ENCODE results near the gene GRIN3B.

GRIN3B gene

GRCh38 chr19:982567-983170 is 17.6 kb upstream of the GRIN3B start (continued):
- no peak for TF ChIP-seq ZFP69B (tag by site-specific recombination; IDR thresholded peaks at IDR 0.05)
- no peak for TF ChIP-seq ZNF26 (tag by site-specific recombination; IDR thresholded peaks at IDR 0.05)
- no peak for TF ChIP-seq ZNF121 (tag by site-specific recombination; IDR thresholded peaks at IDR 0.05)
- no peak for TF ChIP-seq ZNF548 (tag by site-specific recombination; IDR thresholded peaks at IDR 0.05)
- TF ChIP-seq ZBTB11 (tag by site-specific recombination; conservative IDR thresholded peaks at IDR 0.05; ENCODE audit: low read depth), result 0 out of 2 replicates have a peak, but pooled peaks have one; percentile 18
- no peak for TF ChIP-seq PRDM1 (tag by site-specific recombination; IDR thresholded peaks at IDR 0.05)
- no peak for TF ChIP-seq INSM2 (tag by site-specific recombination; IDR thresholded peaks at IDR 0.05)
- TF ChIP-seq ZNF610 (tag by site-specific recombination; IDR thresholded peaks at IDR 0.05; ENCODE audit: borderline replicate concordance), result no peak
- no peak for TF ChIP-seq ZNF10 (tag by site-specific recombination; IDR thresholded peaks at IDR 0.05)
- no peak for TF ChIP-seq ZNF140 (tag by site-specific recombination; IDR thresholded peaks at IDR 0.05)
- TF ChIP-seq ZNF211 (tag by site-specific recombination; IDR thresholded peaks at IDR 0.05; ENCODE audit: low read depth), result no peak
- TF ChIP-seq ZSCAN23 (tag by site-specific recombination; IDR thresholded peaks at IDR 0.05), result no peak
- no peak for TF ChIP-seq TCF7L2 (IDR thresholded peaks at IDR 0.05; ENCODE audit: borderline replicate concordance, low read depth, low read length)
- TF ChIP-seq ZNF529 (tag by site-specific recombination; IDR thresholded peaks at IDR 0.05; ENCODE audit: insufficient replicate concordance), result no peak
- TF ChIP-seq HOXA7 (CRISPR knock-in tag; IDR thresholded peaks at IDR 0.05; ENCODE audit: borderline replicate concordance), result no peak
- no peak for TF ChIP-seq ELK4 (IDR thresholded peaks at IDR 0.05; ENCODE audit: borderline replicate concordance, low read depth, low read length)
- TF ChIP-seq SCRT2 (tag by site-specific recombination; IDR thresholded peaks at IDR 0.05), result no peak
- TF ChIP-seq ZBTB49 (tag by site-specific recombination; IDR thresholded peaks at IDR 0.05; ENCODE audit: low read depth), result no peak
- TF ChIP-seq ZNF426 (tag by site-specific recombination; IDR thresholded peaks at IDR 0.05), result no peak
- no peak for TF ChIP-seq ZNF416 (tag by site-specific recombination; IDR thresholded peaks at IDR 0.05)
- TF ChIP-seq PRDM4 (tag by site-specific recombination; IDR thresholded peaks at IDR 0.05), result peak; percentile 21; the same call in 1 of the 2 replicates
- TF ChIP-seq REPIN1 (tag by site-specific recombination; IDR thresholded peaks at IDR 0.05; ENCODE audit: low read depth), result no peak
- no peak for TF ChIP-seq ZNF292 (tag by site-specific recombination; IDR thresholded peaks at IDR 0.05; ENCODE audit: borderline replicate concordance, low read depth)
- no peak for TF ChIP-seq ZFP37 (tag by site-specific recombination; IDR thresholded peaks at IDR 0.05)
- TF ChIP-seq KLF10 (tag by site-specific recombination; IDR thresholded peaks at IDR 0.05), result peak; percentile 81
- 0 out of 2 replicates have a peak, but pooled peaks have one; percentile 31 for TF ChIP-seq ZNF366 (tag by site-specific recombination; conservative IDR thresholded peaks at IDR 0.05)
- TF ChIP-seq ZNF133 (tag by site-specific recombination; IDR thresholded peaks at IDR 0.05), result no peak
- TF ChIP-seq SCRT1 (tag by site-specific recombination; IDR thresholded peaks at IDR 0.05; ENCODE audit: borderline replicate concordance), result no peak
